NCI-H2196 treated with DMSO at 0.1 percent for 48 hours (cell line): ENCODE measurements around the gene EEF1AKMT2.

Source experiments
- DNase-seq: peaks from one replicate; lab custom pipeline; 2025; ENCODE audit not compliant: unreplicated experiment; lab: John Stamatoyannopoulos, UW

The EEF1AKMT2 gene

GRCh38 chr10:124723826-124724225, 67.9 kb downstream of the EEF1AKMT2 start:
- DNase-seq, result no peak

DNA sequence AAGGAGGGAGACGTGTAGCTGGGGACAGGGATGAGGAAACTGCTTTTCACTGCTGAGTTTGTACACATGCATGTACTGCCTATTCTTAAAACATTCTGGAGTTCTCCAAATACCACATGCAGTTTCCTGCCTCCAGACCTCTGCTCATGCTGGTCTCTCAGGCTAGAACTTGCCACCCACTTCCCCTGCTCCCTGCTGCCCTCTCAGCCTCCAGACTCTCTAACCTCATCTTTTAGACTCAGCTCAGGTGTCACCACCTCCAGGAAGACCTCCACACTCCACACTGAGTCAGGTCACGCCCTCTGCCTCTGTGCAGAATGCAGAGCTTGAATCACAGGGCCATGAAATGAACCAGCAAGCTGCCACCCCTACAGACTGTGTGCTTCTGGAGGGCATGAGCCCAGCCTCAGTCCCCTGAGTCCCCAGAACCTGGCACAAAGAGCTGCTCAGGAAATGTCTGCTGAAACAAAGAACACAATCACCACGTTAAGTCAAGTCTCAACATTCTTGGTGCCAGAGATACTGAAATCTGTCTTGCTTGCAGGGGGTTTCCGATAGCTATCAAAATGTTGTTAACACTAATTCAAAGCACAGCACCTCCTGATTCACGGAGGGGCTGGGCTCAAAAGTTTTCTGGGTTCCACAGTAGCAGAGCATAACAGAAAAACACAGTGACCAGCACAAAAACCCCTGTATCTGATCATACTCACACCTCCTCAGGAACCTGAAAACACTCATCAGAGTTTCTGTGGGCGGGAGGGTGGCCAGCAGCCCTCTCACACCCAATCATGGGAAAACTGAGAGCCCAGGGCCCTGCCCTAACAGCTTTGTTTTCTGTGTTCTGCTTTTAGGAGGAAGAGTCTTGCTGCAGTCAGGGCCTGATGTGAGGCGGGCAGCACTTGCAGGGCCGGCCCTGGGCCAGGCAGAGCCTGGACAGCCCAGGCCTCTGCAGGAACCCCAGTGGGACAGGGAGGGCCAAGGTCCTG, 68.6 kb downstream of the EEF1AKMT2 start:
- no peak for DNase-seq

DNA sequence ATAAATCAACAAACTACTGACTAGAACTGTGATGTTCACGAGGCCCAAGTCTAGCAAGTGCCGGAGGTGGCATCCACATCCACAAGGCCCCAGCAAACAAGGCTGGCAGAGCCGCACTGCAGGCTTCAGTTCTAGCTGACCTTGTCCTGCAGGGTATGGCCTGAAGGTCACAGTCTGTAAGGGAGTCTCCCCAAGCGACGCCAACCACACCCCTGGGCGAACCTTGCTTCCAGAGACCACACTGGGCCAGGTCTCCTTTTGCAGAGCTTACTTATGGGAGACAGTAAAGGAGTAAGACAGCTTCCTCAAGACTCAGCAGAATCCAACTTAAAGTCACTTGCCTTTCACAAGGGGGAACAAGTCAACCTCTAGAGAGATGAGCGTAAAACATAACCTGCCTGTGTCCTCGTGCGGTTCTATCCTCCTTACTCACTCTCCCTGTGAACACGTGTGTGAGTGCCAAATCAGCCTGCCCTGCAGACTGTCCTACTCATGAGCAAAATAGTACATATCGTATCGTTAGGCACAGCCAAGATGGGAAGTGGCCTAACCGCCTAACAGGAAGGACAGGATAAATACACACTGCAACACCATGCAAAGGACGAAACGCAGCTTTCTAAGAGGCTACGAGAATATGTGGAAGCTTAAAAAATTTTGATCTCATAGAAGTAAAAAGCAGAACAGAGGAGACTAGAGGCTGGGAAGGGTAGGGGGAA, 70.2 kb downstream of the EEF1AKMT2 start:
- DNase-seq, result no peak

DNA sequence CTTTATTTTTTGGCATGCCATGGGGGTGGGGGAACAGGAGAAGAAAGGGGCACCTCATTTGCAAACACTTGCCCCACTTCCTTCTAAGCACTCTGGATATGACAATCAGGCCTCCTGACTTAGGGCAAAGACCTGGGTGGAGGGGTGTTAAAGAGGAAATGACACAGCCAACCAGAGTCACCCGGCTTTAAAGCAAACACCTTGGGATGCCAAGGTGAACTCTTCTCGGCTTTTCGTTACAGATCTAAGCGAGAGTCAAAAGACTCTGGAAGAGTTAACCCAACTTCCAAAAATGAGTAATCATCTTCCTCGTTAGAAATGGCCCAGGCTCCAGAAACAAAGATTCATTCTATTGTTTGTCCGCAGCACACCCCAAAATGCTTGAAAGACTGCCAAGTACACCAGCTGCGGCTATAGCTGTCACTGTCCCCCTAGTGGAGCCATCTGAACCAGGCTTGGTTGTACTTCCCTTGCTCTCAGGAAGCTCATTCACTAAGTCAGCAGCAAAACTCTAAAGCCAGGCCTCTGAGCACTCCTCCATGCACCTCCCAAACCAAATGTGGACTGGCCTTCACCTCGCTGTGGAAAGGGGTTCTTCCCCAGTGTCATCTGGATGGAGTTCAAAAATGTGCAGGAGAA, 72.4 kb downstream of the EEF1AKMT2 start:
- no peak for DNase-seq

DNA sequence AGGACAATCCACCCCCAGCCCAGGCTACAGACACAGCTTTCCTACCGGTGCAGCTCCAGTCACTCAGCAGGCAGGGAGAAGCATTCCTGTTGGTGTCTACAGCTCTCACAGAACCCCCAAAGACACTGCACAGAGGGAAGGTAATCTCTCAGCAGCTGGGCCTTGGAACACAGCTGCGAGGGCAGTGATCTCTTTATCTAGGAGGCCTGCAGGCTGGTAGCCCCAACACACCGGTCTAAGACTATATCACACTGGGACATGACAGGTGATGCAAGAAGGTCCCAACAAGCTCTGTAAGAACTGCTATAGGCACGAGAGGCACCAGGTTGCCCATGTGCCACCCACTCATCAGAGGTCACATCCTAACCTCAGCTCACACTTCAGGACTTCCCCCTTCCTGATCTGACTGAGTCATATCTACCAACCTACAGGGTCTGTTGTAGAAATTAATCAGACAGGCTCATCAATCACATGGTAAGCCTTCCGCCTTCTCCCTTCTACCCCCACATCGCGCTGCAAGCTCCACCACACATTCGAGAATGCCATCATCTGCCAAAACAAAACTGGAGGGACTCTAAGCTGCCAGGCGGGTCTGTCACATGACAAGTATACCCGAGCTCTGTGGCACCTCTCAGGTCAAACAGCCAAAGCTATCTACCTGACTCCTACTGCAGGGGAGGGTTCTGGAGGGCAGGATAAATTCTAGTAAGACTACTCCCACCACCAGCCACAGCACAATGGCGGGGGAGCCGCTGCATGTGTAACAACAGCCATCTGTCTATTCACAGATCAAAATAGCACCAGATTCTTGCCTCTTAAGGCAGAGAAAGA, 73.6 kb downstream of the EEF1AKMT2 start:
- no peak for DNase-seq

GRCh38 chr10:124717041-124717757, 74.5 kb downstream of the EEF1AKMT2 start:
- DNase-seq, result no peak

DNA sequence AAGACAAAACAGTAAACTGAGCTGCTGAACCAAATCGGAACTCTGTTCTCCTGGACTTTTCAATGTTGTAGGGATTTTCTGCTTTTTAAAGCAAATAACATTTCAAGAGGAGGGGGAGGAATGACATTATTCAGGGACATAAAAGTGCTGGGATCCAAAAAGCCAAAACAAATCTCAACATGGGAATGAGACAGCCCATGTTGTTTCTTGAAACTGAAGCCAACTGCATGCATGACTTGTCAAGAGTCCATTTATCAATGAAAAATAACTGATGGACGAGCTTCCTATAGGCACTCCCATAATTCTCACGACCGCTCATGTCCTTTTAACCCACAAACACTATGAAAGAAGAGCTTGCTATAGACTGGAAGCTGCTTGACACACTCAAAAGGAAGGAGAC, 75.3 kb downstream of the EEF1AKMT2 start:
- no peak for DNase-seq

- no peak for DNase-seq
Observed at GRCh38 chr10:124715439-124715838, 76.2 kb downstream of the EEF1AKMT2 start.

- no peak for DNase-seq
Observed at GRCh38 chr10:124713679-124714255, 77.9 kb downstream of the EEF1AKMT2 start.

- DNase-seq, result no peak
Observed at GRCh38 chr10:124712704-124713407, 78.8 kb downstream of the EEF1AKMT2 start.

DNA sequence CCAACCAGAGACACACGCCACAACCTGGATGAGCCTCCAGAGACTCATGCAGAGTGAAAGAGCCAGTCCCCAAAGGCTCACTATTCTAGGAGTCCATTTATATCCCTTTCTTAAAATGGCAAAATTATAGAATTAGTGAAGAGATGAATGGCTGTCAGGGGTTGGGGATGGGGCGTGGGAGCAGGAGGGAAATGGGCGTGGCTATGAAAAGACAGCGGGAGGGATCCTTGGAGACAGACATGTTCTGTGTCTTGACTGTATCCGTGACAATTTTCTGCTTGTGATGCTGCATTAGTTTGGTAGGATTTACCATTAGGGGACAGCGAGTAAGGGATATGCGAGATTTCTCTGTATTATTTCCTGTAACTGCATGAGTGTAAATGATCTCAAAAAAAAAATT, 80.5 kb downstream of the EEF1AKMT2 start:
- no peak for DNase-seq

GRCh38 chr10:124710266-124710881, 81.3 kb downstream of the EEF1AKMT2 start:
- no peak for DNase-seq

DNA sequence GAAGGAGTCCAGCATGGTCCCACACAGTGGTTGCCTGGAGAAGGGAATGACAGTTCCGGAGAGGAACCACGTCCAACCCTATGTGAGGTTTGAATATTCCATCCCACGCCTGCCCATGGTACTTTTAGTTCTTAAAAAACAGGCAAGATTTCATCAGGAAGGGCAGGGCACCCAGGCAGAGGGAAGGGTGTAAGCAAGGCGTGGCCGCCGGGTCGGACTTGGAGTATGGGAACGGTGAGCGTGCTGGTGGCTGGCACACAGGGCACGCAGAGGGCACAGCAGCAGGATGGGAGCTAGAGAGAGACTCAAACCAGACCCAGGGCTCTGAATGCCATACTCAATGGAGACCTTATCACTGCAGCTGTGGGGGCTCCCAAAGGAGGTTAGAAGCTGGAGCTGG, 81.8 kb downstream of the EEF1AKMT2 start:
- no peak for DNase-seq

GRCh38 chr10:124708922-124709520, 82.7 kb downstream of the EEF1AKMT2 start:
- no peak for DNase-seq

DNA sequence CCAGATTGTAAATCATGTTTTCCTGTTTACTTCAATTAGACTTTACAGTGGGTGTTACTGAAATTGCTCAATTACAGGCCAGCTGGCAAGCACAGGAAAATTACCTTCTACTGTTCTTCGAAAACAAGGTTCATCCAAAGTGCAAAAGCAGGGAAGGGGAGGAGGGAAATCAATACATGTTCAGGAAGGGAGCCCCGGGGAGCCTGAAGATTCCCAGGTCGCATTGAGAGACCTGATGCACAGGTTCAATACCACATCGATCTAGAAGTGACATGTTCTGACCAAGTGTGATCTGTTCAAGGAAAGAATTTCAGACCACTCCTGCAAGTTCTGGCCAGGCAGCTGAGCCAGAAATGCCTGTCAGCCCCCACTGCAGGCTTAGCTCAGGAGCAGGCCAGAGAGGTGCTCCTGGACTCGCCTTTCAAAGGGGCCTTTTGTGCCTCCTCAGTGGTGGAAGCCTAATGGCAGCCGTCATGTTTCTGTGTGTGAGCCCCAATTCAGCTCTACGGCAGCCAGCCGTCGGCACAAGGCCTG, 83.4 kb downstream of the EEF1AKMT2 start:
- DNase-seq, result no peak
